ENCODE results near the gene MAP4K2.

Gene MAP4K2

GRCh38 chr11:64843686-64844329 is 40.8 kb upstream of the MAP4K2 start:
- TF ChIP-seq CTCF (IDR thresholded peaks at IDR 0.05): no peak
- Histone ChIP-seq H3K36me3 (no peaks in the 10 kb centered on the region), H3K4me1 (ENCODE audit: control insufficient read depth in 1 of 2, insufficient read depth in 1 of 2, low read depth in 1 of 2, low read length in 1 of 2) (peaks cover 25 to 36% of the 10 kb centered on the region in 2 experiments), H3K9me3 (no peaks in the 10 kb centered on the region), H3K4me3 (ENCODE audit: low read depth in 1 of 2, low read length in 1 of 2) (peak overlapping the region; percentile 54 to 63), H3K27ac (no peak overlapping the region), H3K27me3 (peaks cover 9% of the 10 kb centered on the region)

- Histone ChIP-seq H3K27me3 (peaks cover 9% of the 10 kb centered on the region), H3K36me3 (no peaks in the 10 kb centered on the region), H3K4me1 (ENCODE audit: control insufficient read depth in 1 of 2, insufficient read depth in 1 of 2, low read depth in 1 of 2, low read length in 1 of 2) (peaks cover 17 to 29% of the 10 kb centered on the region in 2 experiments), H3K4me3 (ENCODE audit: low read depth in 1 of 2, low read length in 1 of 2) (no peak overlapping the region), H3K9me3 (no peaks in the 10 kb centered on the region), H3K27ac (no peak overlapping the region)
- no peak for TF ChIP-seq CTCF (IDR thresholded peaks at IDR 0.05)
Measured at GRCh38 chr11:64842851-64843685, 40.1 kb upstream of the MAP4K2 start.

GRCh38 chr11:64842366-64842759 is 39.3 kb upstream of the MAP4K2 start:
- H3K36me3 ChIP-seq: no peaks in the 10 kb centered on the region
- peaks cover 10 to 22% of the 10 kb centered on the region in 2 experiments for H3K4me1 ChIP-seq (ENCODE audit: control insufficient read depth in 1 of 2, insufficient read depth in 1 of 2, low read depth in 1 of 2, low read length in 1 of 2)
- peaks cover 9% of the 10 kb centered on the region for H3K27me3 ChIP-seq
- H3K4me3 ChIP-seq (ENCODE audit: low read depth in 1 of 2, low read length in 1 of 2): no peak overlapping the region
- H3K27ac ChIP-seq: no peak overlapping the region
- no peaks in the 10 kb centered on the region for H3K9me3 ChIP-seq
- TF ChIP-seq CTCF (IDR thresholded peaks at IDR 0.05): no peak

GRCh38 chr11:64841592-64842365 is 38.8 kb upstream of the MAP4K2 start:
- peaks cover 9% of the 10 kb centered on the region for H3K27me3 ChIP-seq
- H3K4me3 ChIP-seq (ENCODE audit: low read depth in 1 of 2, low read length in 1 of 2): no peak overlapping the region
- TF ChIP-seq CTCF (IDR thresholded peaks at IDR 0.05): no peak
- no peak overlapping the region for H3K27ac ChIP-seq
- no peaks in the 10 kb centered on the region for H3K36me3 ChIP-seq
- peaks cover 7 to 16% of the 10 kb centered on the region in 2 experiments for H3K4me1 ChIP-seq (ENCODE audit: control insufficient read depth in 1 of 2, insufficient read depth in 1 of 2, low read depth in 1 of 2, low read length in 1 of 2)
- no peaks in the 10 kb centered on the region for H3K9me3 ChIP-seq

DNA sequence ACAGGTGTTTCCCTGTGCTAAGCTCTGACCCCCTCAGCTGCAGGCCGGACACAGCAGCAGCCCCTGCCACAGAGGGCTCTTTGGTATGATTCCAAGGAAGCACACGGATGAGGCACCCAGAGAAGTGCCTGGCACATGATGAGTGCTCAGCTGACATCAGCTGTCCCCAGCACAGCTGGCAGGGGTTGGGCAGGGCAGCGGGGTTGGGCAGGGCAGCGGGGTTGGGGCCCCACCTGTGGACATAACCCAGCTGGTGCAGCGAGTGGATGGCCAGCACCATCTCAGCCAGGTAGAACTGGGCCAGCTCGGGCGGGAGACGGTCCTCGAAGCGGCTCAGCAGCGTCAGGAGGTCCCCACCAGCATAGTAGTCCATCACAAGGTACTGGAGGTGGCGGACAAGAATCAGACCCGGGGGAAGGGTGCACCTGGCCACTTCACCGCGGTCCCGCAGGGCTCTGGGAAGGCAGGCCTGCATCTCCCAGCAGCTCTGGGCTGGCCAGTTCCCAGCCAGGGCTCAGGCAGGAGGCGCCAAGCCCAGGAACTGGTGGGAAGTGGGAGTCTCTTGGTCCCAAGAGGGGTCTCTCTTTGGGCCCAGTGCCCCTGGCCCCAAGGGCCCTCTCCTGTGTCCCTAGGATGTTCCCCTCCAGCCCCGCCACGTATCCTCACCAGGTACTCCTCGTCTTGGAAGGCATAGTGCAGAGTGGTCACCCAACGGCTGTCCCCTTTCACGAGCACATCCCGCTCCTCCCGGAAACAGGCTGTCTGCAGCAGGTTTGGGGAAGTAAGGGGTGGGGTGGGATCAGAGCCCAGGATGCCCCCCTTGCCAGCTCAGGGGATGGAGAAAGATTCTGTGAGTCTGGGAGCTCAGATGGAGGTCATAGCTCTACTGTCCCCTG is 37.1 kb upstream of the MAP4K2 start:
- Histone ChIP-seq H3K4me1 (ENCODE audit: control insufficient read depth in 1 of 2, insufficient read depth in 1 of 2, low read depth in 1 of 2, low read length in 1 of 2) (peaks cover 7 to 14% of the 10 kb centered on the region in 2 experiments), H3K4me3 (ENCODE audit: low read depth in 1 of 2, low read length in 1 of 2) (no peak overlapping the region), H3K27ac (no peak overlapping the region)

More for the DNA sequence above, 37.1 kb upstream of the MAP4K2 start:
- H3K36me3 ChIP-seq: no peaks in the 10 kb centered on the region
- H3K27me3 ChIP-seq: peaks cover 9% of the 10 kb centered on the region
- TF ChIP-seq CTCF (IDR thresholded peaks at IDR 0.05): no peak
- no peaks in the 10 kb centered on the region for H3K9me3 ChIP-seq

Data from neutrophil (primary cell).